NCI-H82 (cell line): Measurements from ENCODE around the gene LHX2.
A peak's percentile ranks its signal among the peaks of the same experiment; 100 is the strongest.

ENCODE experiments used
- DNase-seq: peaks from one replicate; lab custom pipeline; 2025; lab: John Stamatoyannopoulos, UW

The LHX2 gene

DNA sequence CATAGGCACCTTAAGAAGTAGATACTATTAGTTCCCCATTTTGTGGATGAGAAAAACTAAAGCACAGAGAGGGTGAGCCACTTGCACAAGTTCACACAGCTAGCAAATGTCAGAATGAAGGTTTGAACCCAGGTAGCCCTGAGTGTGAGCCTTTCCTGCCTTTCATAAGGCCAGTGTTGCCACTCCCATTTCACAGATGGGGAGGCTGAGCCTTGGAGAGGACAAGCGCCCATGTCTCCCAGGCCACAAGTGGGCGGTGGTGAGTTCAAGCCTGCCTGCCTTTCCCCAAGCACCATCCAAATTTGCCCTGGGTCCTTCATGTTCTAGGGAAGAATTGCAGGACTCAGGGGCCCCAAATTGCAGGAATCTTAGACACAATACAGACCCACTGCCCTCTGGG is 50.6 kb downstream of the LHX2 start:
- no peak for DNase-seq

DNA sequence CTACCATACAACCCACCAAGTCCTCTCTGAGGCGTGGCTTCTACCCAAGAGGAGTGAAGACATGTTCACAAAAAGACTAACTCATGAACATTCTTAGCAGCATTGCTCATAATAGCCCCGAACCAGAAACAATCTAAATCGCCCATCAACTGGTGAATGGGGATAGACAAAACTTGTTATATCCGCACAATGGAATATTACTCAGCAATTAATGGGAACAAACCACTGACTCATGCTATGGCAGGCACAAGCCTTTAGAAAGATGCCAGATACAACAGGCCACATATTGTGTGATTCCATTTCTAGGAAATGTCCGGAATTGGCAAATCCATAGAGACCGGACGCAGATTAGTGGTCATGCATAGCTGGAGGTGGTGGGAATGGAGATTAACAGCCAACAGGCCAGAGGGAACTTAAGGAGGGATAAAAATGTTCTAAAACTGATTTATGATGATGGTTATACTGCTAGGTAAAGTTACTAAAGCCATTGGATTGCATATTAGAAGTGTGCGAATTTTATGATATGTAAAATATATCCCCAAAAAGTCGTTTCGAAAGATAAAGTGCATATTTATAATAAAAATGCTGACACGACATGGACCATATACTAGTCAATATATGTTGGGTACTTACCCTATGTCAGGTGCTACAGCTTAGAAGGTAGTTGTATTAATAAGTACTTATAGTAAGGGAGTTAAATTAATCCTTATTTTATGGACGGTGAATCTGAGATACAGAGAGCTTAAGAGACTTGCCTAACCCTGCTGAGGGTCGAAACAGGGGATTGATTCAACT is 55.4 kb downstream of the LHX2 start:
- DNase-seq: no peak

DNA sequence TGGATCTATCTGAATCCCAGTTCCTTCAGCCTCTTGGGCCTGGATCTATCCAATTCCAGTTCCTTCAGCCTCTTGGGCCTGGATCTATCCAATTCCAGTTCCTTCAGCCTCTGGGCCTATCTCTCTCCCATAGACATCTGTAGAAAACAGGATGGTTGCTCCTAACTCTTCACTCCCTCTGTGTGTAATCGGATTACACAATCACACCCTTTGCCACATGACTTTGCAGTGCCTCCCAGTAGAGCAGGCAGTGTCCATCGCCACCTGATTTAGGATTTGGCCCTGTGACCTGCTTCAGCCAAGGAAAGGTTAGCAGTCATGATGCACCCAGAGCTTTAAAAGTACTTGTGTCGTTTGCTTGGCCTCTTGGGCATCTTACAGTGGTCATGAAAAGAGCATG is 56.7 kb downstream of the LHX2 start:
- DNase-seq: peak; percentile 33

DNA sequence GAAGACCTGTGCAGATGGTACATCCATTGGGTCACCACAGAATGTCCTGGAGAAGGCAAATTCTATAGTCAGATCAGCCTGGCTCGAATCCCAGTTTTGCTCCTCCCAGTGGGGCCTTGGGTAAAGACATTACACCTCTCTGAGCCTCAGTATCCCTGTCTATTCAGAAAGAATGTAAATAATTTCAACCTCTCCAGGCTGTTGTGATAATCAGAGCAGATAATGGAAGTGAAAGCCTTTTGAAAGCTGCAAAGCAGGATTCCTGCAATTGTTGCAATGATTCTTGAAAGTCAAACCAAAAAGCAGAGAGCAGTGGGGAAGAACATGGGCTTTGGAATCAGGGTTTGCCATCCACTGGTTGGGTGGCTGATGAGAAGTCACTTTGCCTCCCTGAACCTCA is 63.2 kb downstream of the LHX2 start:
- DNase-seq: no peak

DNA sequence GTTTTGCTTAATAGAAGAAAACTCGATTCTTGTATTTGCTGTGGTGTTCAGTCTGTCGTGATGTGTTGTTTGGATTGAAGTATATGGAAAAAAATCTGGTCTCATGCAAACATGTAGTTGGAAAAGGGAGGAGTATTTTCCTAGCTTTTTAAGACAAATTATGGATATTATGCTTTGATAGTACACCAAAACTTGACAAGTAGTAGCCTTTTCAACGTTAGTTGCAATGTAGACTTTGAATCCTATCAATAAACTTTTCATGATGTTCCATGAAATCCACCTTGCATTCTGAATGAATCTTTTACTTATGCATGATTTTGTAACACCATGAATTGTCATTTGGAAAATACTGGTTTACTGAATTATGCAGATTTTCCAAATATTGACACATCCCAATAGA is 64.2 kb downstream of the LHX2 start:
- DNase-seq: no peak

DNA sequence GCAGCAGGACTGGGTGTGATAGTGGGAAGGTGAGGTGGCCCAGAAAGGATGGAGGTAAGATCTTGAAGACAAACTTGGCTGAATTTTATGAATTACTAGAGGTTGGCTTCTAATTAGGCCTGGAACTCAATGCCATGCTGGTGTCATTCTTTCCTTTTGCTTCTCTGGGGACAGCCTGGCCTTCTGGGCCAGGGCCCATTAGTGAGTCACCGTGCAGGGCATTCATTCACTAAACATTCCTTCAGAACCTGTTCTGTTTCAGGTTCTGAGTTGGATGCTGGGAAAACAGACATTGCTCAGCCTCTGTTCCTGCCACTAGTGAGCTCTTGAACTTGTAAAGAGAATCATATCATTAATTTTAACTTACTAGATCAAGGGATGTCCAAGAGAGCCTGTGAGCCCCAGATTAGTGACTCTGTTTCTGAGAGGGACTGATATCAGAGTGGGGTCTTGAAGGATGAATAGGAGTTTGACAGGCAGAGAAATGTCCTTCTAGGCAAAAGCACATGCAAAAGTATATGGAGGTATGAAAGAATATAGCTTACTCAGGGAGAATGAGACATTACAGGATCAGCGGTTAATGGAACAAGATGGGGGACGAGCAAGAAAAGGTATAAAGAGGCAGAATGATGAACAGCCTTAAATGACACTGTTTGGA is 66.5 kb downstream of the LHX2 start:
- no peak for DNase-seq

DNA sequence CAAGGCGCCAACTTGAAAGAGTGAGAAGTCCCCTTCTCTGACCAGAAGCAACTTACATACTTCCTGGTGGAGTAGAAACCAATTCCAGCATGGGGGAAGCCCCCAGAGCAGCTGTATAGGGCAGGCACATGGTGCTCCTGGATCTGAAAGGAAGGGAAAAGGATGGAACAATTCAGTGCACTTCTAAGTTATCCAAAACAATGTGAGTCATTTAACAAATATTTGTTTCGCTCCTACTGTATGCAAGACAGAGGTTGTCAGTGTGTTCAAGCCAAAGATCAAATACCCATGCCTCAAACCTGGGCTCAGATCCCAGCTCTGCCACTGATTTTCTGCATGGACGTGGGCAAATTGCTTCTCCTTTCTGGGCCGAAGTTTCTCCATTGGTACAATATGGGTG is 67.1 kb downstream of the LHX2 start:
- no peak for DNase-seq

DNA sequence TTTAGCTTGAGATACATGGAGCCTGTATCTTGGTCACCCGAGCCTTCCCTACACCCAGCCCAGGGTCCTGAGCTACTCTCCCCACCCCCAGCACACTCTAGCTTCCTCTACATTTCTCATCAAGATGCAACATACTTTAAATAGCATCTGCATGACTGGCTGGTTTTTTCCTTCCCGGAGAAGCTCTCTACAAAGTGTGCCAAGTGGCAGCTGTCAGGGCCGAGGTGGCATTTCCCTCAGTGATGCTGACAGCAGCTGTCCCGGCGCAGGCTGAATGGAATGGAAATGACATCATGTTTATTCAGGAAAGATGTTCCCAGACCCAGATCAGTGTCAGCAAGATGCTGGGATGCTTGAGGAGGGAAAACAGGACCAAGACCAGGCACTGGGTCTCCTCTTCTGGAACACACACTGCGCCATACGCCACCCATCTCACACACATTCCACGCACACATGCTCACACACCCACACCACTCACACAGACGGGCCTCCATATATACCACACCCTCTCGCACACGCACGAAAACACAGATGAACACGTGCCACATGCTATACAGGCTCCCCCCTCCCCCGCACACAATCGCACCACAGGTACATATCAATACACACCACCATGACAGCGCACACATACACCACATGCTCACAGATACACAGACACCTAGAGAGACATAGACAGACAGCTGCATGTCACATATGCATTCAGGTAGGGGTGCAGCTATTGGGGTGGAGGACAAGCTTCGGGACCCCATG is 67.8 kb downstream of the LHX2 start:
- DNase-seq: no peak

DNA sequence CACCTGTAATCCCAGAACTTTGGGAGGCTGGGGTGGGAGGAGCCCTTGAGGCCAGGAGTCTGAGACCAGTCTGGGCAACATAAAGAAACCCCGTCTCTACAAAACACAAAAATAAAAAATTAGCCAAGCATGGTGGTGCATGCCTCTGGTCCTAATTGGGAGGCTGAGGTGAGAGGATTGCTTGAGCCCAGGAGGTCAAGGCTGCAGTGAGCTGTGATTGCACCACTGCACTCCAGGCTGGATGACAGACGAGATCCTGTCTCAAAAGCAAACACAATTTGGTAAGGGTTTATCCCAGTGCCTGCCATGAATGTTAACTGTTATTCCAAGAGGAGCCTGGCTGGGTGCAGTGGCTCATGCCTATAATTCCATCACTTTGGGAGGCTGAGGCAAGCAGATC is 71.1 kb downstream of the LHX2 start:
- no peak for DNase-seq
